GM12865 (cell line): ENCODE measurements around the gene SDHB.

Source experiments
- DNase-seq: peaks from one replicate; pipeline ENCODE4 v3.0.0; 2010; ENCODE audit warnings: low read depth
- H3K4me3 ChIP-seq: 2 replicates; pipeline ENCODE4 v1.5.1; 2011; ENCODE audit warnings: mild to moderate bottlenecking, low read depth, low read length, control low read depth
- CTCF ChIP-seq: IDR thresholded peaks from 2 replicates; pipeline ENCODE4 v1.5.1; 2011; ENCODE audit warnings: low read length, control low read depth, low read depth, inconsistent platforms; ENCODE audit not compliant: insufficient read depth; ENCODE audit errors: missing control alignments

SDHB gene

GRCh38 chr1:17052038-17052437 lies 1.8 kb downstream of the SDHB start:
- no peak for TF ChIP-seq CTCF
- no peak for DNase-seq
- no peak overlapping the region; the same call in 1 of the 2 replicates for H3K4me3 ChIP-seq

- no peak for DNase-seq
- no peak overlapping the region for H3K4me3 ChIP-seq
- no peak for TF ChIP-seq CTCF
These were observed 5.9 kb downstream of the SDHB start for GRCh38 chr1:17047924-17048323.

GRCh38 chr1:17046334-17046657 lies 7.5 kb downstream of the SDHB start:
- DNase-seq: no peak
- no peak for TF ChIP-seq CTCF
- no peak overlapping the region for H3K4me3 ChIP-seq

- peak; percentile 53 for TF ChIP-seq CTCF
- DNase-seq: peak; percentile 52
- H3K4me3 ChIP-seq: no peak overlapping the region
These were observed 8.0 kb downstream of the SDHB start for GRCh38 chr1:17045634-17046333.

- DNase-seq: no peak
- no peak overlapping the region for H3K4me3 ChIP-seq
- no peak for TF ChIP-seq CTCF
These were observed 8.7 kb downstream of the SDHB start for GRCh38 chr1:17045150-17045549.

- TF ChIP-seq CTCF: no peak
- no peak overlapping the region for H3K4me3 ChIP-seq
- DNase-seq: no peak
These were observed 10.2 kb downstream of the SDHB start for GRCh38 chr1:17043676-17044075.

- TF ChIP-seq CTCF: no peak
- DNase-seq: no peak
- H3K4me3 ChIP-seq: no peak overlapping the region
These were observed 13.7 kb downstream of the SDHB start for GRCh38 chr1:17040135-17040534.
